Hepatocyte (in vitro differentiated cells): ENCODE results near the gene PPP2R1A. TPM values are rescaled to one million over a fixed set of nuclear protein-coding genes. Genes with fewer than 3 reads are reported as not detected.

Experiments used
- DNase-seq: peaks from one replicate; pipeline ENCODE4 v3.0.0-alpha.2; 2016; ENCODE audit warnings: low spot score
- H2AFZ ChIP-seq: fragments of 200-600 bp; sonication (generic); 2 replicates; pipeline ENCODE4 v1.6.0; 2016; ENCODE audit warnings: antibody characterized with exemption, mild to moderate bottlenecking
- H3K27ac ChIP-seq: fragments of 200-600 bp; sonication (generic); 2 replicates; pipeline ENCODE4 v1.5.1; 2016; ENCODE audit warnings: mild to moderate bottlenecking
- H3K27me3 ChIP-seq: fragments of 200-600 bp; sonication (generic); 2 replicates; pipeline ENCODE4 v1.6.1; 2016
- H3K36me3 ChIP-seq: fragments of 200-600 bp; sonication (generic); replicated peaks from 2 replicates; pipeline ENCODE4 v1.5.1; 2016; ENCODE audit warnings: low read depth; ENCODE audit not compliant: insufficient read depth
- H3K4me1 ChIP-seq: fragments of 200-600 bp; sonication (generic); 2 replicates; pipeline ENCODE4 v1.5.1; 2016; ENCODE audit warnings: mild to moderate bottlenecking, moderate library complexity; ENCODE audit not compliant: insufficient read depth
- H3K4me2 ChIP-seq: fragments of 200-600 bp; sonication (generic); 2 replicates; pipeline ENCODE4 v1.6.0; 2016
- H3K4me3 ChIP-seq: fragments of 200-600 bp; sonication (generic); 2 replicates; pipeline ENCODE4 v1.5.1; 2016; ENCODE audit warnings: mild to moderate bottlenecking
- H3K79me2 ChIP-seq: fragments of 200-600 bp; sonication (generic); 2 replicates; pipeline ENCODE4 v1.6.0; 2017; ENCODE audit warnings: mild to moderate bottlenecking
- H3K9me2 ChIP-seq: fragments of 200-600 bp; sonication (generic); replicated peaks from 2 replicates; pipeline ENCODE4 v1.6.0; 2017; ENCODE audit warnings: mild to moderate bottlenecking; ENCODE audit not compliant: insufficient read depth
- H3K9me3 ChIP-seq: fragments of 200-600 bp; sonication (generic); 2 replicates; pipeline ENCODE4 v1.5.1; 2016; ENCODE audit warnings: low read depth, mild to moderate bottlenecking
- H4K20me1 ChIP-seq: fragments of 200-600 bp; sonication (generic); 2 replicates; pipeline ENCODE4 v1.6.0; 2016; ENCODE audit warnings: mild to moderate bottlenecking; ENCODE audit not compliant: insufficient read depth, poor library complexity, severe bottlenecking
- EZH2 ChIP-seq: fragments of 200-600 bp; sonication (generic); IDR thresholded peaks from 2 replicates; pipeline ENCODE4 v1.6.1; 2016; ENCODE audit warnings: antibody characterized with exemption, mild to moderate bottlenecking, borderline replicate concordance
- EZH2phosphoT487 ChIP-seq: fragments of 200-600 bp; sonication (generic); IDR thresholded peaks from one replicate; pipeline ENCODE4 v1.6.1; 2018; ENCODE audit warnings: antibody characterized with exemption, mild to moderate bottlenecking, low read depth, moderate library complexity; ENCODE audit not compliant: unreplicated experiment, severe bottlenecking
- WGBS: methylation state at CpG from one replicate; pipeline ENCODE4 v1.1.6; 2016; ENCODE audit warnings: low lambda C conversion rate; ENCODE audit errors: missing lambda C conversion rate; 5-methylcytosine and 5-hydroxymethylcytosine counted together
- polyA plus RNA-seq: library from polyadenylated mRNA; unstranded; fragments of >200 nt; fragmentation: Nextera tagmentation; extraction: Ambion mirVana; gene quantifications from 2 replicates; pipeline ENCODE4 v1.2.1, GENCODE V29; 2016
- total RNA-seq: library from RNA; depleted of rRNA; stranded (reverse); fragments of >200 nt; gene quantifications from 2 replicates; pipeline ENCODE4 v1.2.3, GENCODE V29; 2014
- TF ChIP-seq, protein P1 (sequence below): fragments of 200-600 bp; sonication (generic); IDR thresholded peaks from 2 replicates; pipeline ENCODE4 v1.5.1; 2016; ENCODE audit warnings: antibody characterized with exemption, mild to moderate bottlenecking; ENCODE audit not compliant: poor library complexity

Gene PPP2R1A
- total and polyA plus RNA-seq, 2 experiments from 2014 or later, result 181 to 283 TPM

DNA sequence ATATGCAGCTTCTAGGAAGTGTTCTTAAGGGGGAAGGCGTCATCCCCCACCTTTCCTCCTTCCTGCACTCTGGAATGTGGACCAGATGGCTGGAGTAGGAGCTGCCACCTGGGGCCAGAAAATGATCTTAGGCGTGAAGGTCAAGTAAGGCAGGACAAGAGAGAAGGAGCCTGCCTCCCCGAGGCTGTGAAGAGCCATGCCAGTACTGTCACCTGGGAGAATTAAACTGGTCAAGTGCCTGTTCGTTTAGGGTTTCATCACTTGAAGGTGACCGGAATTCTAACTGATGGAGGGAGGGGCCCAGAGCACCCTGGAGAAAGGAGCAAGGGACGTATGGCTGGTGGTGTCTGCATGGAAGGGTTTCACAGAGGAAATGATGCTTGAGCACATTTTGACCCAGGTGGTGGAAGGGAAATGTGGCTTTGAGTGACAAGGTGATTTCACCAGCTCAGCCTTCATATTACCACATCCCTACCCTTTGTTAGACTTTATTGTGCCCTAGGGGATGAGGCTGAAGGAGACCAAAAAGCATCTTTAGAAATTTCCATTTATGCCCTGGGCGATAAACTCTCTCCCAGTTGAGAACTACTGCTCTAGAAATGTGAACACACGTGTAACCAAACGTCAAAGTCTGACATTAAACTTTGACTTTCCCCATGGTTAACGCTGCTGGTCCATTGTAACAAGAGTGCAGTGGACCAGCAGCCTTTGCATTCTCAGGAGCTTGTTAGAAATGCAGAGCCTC is 37.5 kb downstream of the PPP2R1A start:
- H3K27me3 ChIP-seq, result no peaks in the 10 kb centered on the region
- H3K4me1 ChIP-seq, result no peaks in the 10 kb centered on the region
- no peaks in the 10 kb centered on the region for H3K9me3 ChIP-seq
- H3K27ac ChIP-seq, result no peak overlapping the region
- H3K36me3 ChIP-seq, result no peaks in the 10 kb centered on the region
- H2AFZ ChIP-seq, result no peak overlapping the region
- H4K20me1 ChIP-seq, result no peaks in the 10 kb centered on the region
- no peaks in the 10 kb centered on the region for H3K9me2 ChIP-seq
- no peak overlapping the region for H3K4me3 ChIP-seq
- DNase-seq, result no peak
- TF ChIP-seq, protein P1, sequence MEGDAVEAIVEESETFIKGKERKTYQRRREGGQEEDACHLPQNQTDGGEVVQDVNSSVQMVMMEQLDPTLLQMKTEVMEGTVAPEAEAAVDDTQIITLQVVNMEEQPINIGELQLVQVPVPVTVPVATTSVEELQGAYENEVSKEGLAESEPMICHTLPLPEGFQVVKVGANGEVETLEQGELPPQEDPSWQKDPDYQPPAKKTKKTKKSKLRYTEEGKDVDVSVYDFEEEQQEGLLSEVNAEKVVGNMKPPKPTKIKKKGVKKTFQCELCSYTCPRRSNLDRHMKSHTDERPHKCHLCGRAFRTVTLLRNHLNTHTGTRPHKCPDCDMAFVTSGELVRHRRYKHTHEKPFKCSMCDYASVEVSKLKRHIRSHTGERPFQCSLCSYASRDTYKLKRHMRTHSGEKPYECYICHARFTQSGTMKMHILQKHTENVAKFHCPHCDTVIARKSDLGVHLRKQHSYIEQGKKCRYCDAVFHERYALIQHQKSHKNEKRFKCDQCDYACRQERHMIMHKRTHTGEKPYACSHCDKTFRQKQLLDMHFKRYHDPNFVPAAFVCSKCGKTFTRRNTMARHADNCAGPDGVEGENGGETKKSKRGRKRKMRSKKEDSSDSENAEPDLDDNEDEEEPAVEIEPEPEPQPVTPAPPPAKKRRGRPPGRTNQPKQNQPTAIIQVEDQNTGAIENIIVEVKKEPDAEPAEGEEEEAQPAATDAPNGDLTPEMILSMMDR, result no peak
- TF ChIP-seq EZH2, result no peak
- no peak for TF ChIP-seq EZH2phosphoT487
- WGBS, result over 99% methylated on average over 10 of the region's 10 CpGs
- H3K79me2 ChIP-seq, result no peaks in the 10 kb centered on the region
- H3K4me2 ChIP-seq, result no peak overlapping the region

DNA sequence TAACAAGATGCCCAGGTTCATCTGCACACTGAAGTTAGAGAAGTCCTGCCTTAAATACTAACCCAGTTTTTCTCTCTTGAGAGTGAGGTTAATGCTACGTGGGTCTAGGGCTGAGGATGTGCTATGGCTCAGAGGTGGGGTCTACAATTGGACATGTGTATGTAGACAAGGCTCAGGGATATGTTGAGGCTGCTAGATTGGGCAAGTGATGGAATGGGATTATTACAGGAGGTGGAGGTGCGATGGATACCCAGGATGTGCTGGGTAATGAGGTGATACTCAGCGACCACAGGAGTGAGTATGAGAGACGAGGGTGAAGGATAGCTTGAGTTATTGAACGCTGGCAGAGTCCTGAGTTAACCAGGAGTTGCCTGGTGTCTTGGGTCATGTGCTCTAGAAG is 38.1 kb downstream of the PPP2R1A start:
- Histone ChIP-seq H3K27me3 (no peaks in the 10 kb centered on the region), H3K36me3 (no peaks in the 10 kb centered on the region), H3K9me3 (no peaks in the 10 kb centered on the region), H3K9me2 (no peaks in the 10 kb centered on the region), H3K4me1 (no peaks in the 10 kb centered on the region), H3K4me3 (no peak overlapping the region), H2AFZ (no peak overlapping the region), H3K27ac (no peak overlapping the region), H3K4me2 (no peak overlapping the region), H3K79me2 (no peaks in the 10 kb centered on the region), H4K20me1 (no peaks in the 10 kb centered on the region)
- DNase-seq, result no peak
- WGBS, result 95% methylated on average over 5 of the region's 5 CpGs
- no peak for TF ChIP-seq EZH2phosphoT487
- TF ChIP-seq, protein P1, result no peak
- no peak for TF ChIP-seq EZH2

DNA sequence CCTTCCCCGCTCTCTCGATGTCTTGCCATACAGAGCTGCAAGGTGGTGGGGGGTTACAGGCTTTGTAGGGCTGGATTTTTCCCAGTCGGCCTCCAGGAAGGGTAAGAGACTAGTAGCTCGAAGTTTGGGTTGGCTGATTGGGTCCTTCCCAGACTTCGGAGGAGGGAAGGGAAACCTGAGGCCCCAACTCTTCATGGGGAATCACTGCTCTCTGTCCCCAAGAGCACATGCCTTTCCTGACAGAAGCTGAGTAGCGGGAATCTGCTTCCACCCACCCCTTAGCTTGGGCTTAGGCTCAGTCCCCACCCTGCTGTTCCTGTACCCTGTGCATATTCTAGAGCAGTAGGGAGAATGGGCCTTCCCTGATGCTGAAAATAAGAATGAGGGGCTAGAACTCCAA is 39.7 kb downstream of the PPP2R1A start:
- no peak overlapping the region for H3K4me3 ChIP-seq
- TF ChIP-seq, protein P1, result no peak
- no peak for TF ChIP-seq EZH2phosphoT487
- no peak for TF ChIP-seq EZH2
- H3K9me2 ChIP-seq, result no peaks in the 10 kb centered on the region
- H3K4me2 ChIP-seq, result no peak overlapping the region
- no peak overlapping the region for H2AFZ ChIP-seq
- H3K4me1 ChIP-seq, result no peaks in the 10 kb centered on the region
- H3K27me3 ChIP-seq, result no peaks in the 10 kb centered on the region
- no peaks in the 10 kb centered on the region for H4K20me1 ChIP-seq
- no peaks in the 10 kb centered on the region for H3K9me3 ChIP-seq
- WGBS, result 96% methylated on average over 6 of the region's 6 CpGs
- no peaks in the 10 kb centered on the region for H3K79me2 ChIP-seq
- no peaks in the 10 kb centered on the region for H3K36me3 ChIP-seq
- no peak overlapping the region for H3K27ac ChIP-seq
- DNase-seq, result no peak

DNA sequence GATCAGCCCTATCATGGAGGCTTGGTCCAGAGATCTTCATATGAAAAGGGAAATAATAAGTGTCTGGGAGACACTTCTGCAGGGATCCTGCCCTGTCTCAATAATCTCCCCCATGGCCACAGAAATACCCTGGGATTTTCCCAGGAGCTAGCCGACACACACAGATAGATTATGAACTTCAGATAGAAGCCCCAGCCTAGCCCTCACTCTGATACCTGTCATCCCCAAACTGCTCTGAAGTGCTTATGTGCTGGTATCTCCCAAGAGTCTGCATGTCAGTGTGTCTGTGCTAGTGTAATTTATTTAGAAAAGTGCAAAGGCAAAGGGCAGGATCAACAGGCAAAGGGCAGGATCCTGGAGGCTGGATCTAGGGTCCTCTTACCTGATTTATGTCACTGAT is 40.8 kb downstream of the PPP2R1A start:
- H3K79me2 ChIP-seq, result no peaks in the 10 kb centered on the region
- no peak overlapping the region for H3K27ac ChIP-seq
- no peak overlapping the region for H3K4me3 ChIP-seq
- no peaks in the 10 kb centered on the region for H4K20me1 ChIP-seq
- no peak overlapping the region for H3K4me2 ChIP-seq
- no peaks in the 10 kb centered on the region for H3K9me2 ChIP-seq
- TF ChIP-seq EZH2phosphoT487, result no peak
- TF ChIP-seq, protein P1, result no peak
- TF ChIP-seq EZH2, result no peak
- H3K4me1 ChIP-seq, result no peaks in the 10 kb centered on the region
- H3K36me3 ChIP-seq, result no peaks in the 10 kb centered on the region
- DNase-seq, result no peak
- no peaks in the 10 kb centered on the region for H3K9me3 ChIP-seq
- no peak overlapping the region for H2AFZ ChIP-seq
- WGBS, result 83% methylated on average over 1 of the region's 1 CpG
- no peaks in the 10 kb centered on the region for H3K27me3 ChIP-seq
